A673 (cell line): ENCODE results near the gene METRN. TPM values are rescaled to one million over a fixed set of nuclear protein-coding genes. Genes with fewer than 3 reads are reported as not detected.

Experiments used
- Bru-seq: library from RNA; stranded (reverse); fragments of 400-500 nt; gene quantifications from one replicate; lab custom pipeline; 2021; lab: Mats Ljungman, UMichigan
- BruChase-seq, 2 experiments: library from RNA; stranded (reverse); fragments of 400-500 nt; gene quantifications; one replicate each; lab custom pipeline; 2021; lab: Mats Ljungman, UMichigan
- BruUV-seq: library from RNA; stranded (reverse); fragments of 400-500 nt; replicated peaks from 2 replicates; lab custom pipeline; 2021; lab: Mats Ljungman, UMichigan
- CTCF ChIA-PET: fragments of 300-600 bp; sonication (Branson Sonifier 250); formaldehyde crosslinking; loops from one replicate; lab custom pipeline; 2022; ENCODE audit warnings: antibody characterized with exemption; lab: Charles Lee
- POLR2A ChIA-PET: fragments of 300-600 bp; sonication (Branson Sonifier 250); formaldehyde crosslinking; loops from one replicate; lab custom pipeline; 2022; ENCODE audit warnings: antibody characterized with exemption; ENCODE audit not compliant: low non-redundant PET; lab: Charles Lee
- DNase-seq: peaks from one replicate; pipeline ENCODE4 v3.0.0-alpha.2; 2015; ENCODE audit warnings: low spot score
- H3K27ac ChIP-seq: fragments of 200-600 bp; sonication (generic); 2 replicates; pipeline ENCODE4 v1.5.1; 2016; ENCODE audit warnings: mixed run types, low read depth, mild to moderate bottlenecking, mixed read lengths, antibody characterized with exemption, low read length; ENCODE audit not compliant: poor library complexity, severe bottlenecking
- H3K27me3 ChIP-seq: fragments of 200-600 bp; sonication (generic); replicated peaks from 2 replicates; pipeline ENCODE4 v1.6.1; 2017; ENCODE audit warnings: mixed run types, low read depth, mild to moderate bottlenecking, mixed read lengths, antibody characterized with exemption, low read length; ENCODE audit not compliant: insufficient read depth, poor library complexity
- H3K36me3 ChIP-seq: fragments of 200-600 bp; sonication (generic); 2 replicates; pipeline ENCODE4 v1.6.1; 2016; ENCODE audit warnings: mixed run types, mild to moderate bottlenecking, mixed read lengths, antibody characterized with exemption, low read length; ENCODE audit not compliant: insufficient read depth, poor library complexity, severe bottlenecking
- H3K4me1 ChIP-seq: fragments of 200-600 bp; sonication (generic); 2 replicates; pipeline ENCODE4 v1.6.1; 2017; ENCODE audit warnings: mixed run types, mild to moderate bottlenecking, mixed read lengths, antibody characterized with exemption, low read length; ENCODE audit not compliant: insufficient read depth, poor library complexity, severe bottlenecking
- H3K4me3 ChIP-seq: fragments of 200-600 bp; sonication (generic); 2 replicates; pipeline ENCODE4 v1.5.1; 2016; ENCODE audit warnings: low read depth, mixed run types, mild to moderate bottlenecking, mixed read lengths, low read length; ENCODE audit not compliant: poor library complexity, severe bottlenecking
- H3K9me3 ChIP-seq: fragments of 200-600 bp; sonication (generic); 2 replicates; pipeline ENCODE4 v1.6.1; 2016; ENCODE audit warnings: mixed run types, low read depth, mild to moderate bottlenecking, mixed read lengths, antibody characterized with exemption, low read length; ENCODE audit not compliant: poor library complexity, severe bottlenecking
- EZH2 ChIP-seq: fragments of 200-600 bp; sonication (generic); IDR thresholded peaks from 2 replicates; pipeline ENCODE4 v1.6.1; 2017; ENCODE audit warnings: borderline replicate concordance, low read depth, mild to moderate bottlenecking, mixed read lengths, antibody characterized with exemption, low read length; ENCODE audit not compliant: poor library complexity, severe bottlenecking
- intact Hi-C: fragments of 100-400 bp; cut with micrococcal nuclease; formaldehyde crosslinking; loops from one replicate; pipeline ENCODE4 v1.10.0; 2022; ENCODE audit not compliant: unreplicated experiment
- long read RNA-seq: library from polyadenylated mRNA; stranded (forward); transcript quantifications from one replicate; pipeline ENCODE4 v2.0.0, GENCODE V29; 2022
- total RNA-seq: library from RNA; stranded (reverse); gene quantifications from 2 replicates; pipeline ENCODE4 v1.2.3, GENCODE V29; 2021
- TF ChIP-seq, protein P1 (sequence below): fragments of 300-800, 200-600 bp; sonication (generic); conservative IDR thresholded peaks from 2 replicates; pipeline ENCODE4 v1.5.1; 2017; ENCODE audit warnings: low read depth, mild to moderate bottlenecking, antibody characterized with exemption, low read length, moderate library complexity, mixed read lengths

Gene METRN
- total RNA-seq (0.86 and 1.8 TPM in 2 replicates), Bru-seq, nascent RNA (not detected), BruChase-seq, experiment 1, labeled RNA remaining after a 2-hour chase (percentile 13 among the genes with signal in this experiment), BruChase-seq, experiment 2, labeled RNA remaining after a 6-hour chase (percentile 21 among the genes with signal in this experiment)
- long read RNA-seq, partial matches to known transcripts: 0 of 7 reads
- long read RNA-seq, other reads (novel, unspliced or antisense): 6 of 7 reads

- TF ChIP-seq, protein P1, sequence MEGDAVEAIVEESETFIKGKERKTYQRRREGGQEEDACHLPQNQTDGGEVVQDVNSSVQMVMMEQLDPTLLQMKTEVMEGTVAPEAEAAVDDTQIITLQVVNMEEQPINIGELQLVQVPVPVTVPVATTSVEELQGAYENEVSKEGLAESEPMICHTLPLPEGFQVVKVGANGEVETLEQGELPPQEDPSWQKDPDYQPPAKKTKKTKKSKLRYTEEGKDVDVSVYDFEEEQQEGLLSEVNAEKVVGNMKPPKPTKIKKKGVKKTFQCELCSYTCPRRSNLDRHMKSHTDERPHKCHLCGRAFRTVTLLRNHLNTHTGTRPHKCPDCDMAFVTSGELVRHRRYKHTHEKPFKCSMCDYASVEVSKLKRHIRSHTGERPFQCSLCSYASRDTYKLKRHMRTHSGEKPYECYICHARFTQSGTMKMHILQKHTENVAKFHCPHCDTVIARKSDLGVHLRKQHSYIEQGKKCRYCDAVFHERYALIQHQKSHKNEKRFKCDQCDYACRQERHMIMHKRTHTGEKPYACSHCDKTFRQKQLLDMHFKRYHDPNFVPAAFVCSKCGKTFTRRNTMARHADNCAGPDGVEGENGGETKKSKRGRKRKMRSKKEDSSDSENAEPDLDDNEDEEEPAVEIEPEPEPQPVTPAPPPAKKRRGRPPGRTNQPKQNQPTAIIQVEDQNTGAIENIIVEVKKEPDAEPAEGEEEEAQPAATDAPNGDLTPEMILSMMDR: no peak
- no peak for TF ChIP-seq EZH2
- Histone ChIP-seq H3K4me1 (peaks cover 2% of the 10 kb centered on the region), H3K9me3 (no peaks in the 10 kb centered on the region), H3K27ac (no peak within 1 kb of the TSS), H3K27me3 (peaks cover 32% of the 10 kb centered on the region), H3K4me3 (peak within 1 kb of the TSS; percentile 32), H3K36me3 (no peaks in the 10 kb centered on the region)
- DNase-seq: peak; percentile 92
- BruUV-seq: no TSS peak
- ChIA-PET POLR2A (interaction anchor here (0.6 kb wide), 1 partner anchor 313 kb away, joined by 4 read pairs; the partner anchor contains the start of gene DECR2), CTCF (no interaction called here)
- intact Hi-C loops: loop anchor here (5.0 to 10.0 kb wide), 2 partner anchors 72 to 340 kb away; partner anchors contain the start of genes CHTF18 and RPUSD1
Observed at GRCh38 chr16:714558-715476, at the start of gene METRN. TSS of gene METRN (plus strand) at chr16:715118. CDS start at chr16:715290, 172 bp downstream.

GRCh38 chr16:666572-666971, 48.3 kb upstream of the METRN start:
- no peak for DNase-seq
- peaks cover 25% of the 10 kb centered on the region for H3K36me3 ChIP-seq
- POLR2A ChIA-PET: no interaction called here

More at GRCh38 chr16:666572-666971, 48.3 kb upstream of the METRN start:
- Histone ChIP-seq H3K9me3 (no peaks in the 10 kb centered on the region), H3K4me3 (no peak overlapping the region), H3K27me3 (no peaks in the 10 kb centered on the region), H3K4me1 (peaks cover 3% of the 10 kb centered on the region), H3K27ac (no peak overlapping the region)
- CTCF ChIA-PET: no interaction called here
- no TSS peak for BruUV-seq
- intact Hi-C loops: no loop called here
- TF ChIP-seq EZH2: no peak
- TF ChIP-seq, protein P1: no peak
